ENCODE results near the gene NEUROD2. TPM values are rescaled to one million over a fixed set of nuclear protein-coding genes. Genes with fewer than 3 reads are reported as not detected.
A peak's percentile ranks its signal among the peaks of the same experiment; 100 is the strongest.

The NEUROD2 gene
- total and polyA plus RNA-seq, 9 donors = not detected

DNA sequence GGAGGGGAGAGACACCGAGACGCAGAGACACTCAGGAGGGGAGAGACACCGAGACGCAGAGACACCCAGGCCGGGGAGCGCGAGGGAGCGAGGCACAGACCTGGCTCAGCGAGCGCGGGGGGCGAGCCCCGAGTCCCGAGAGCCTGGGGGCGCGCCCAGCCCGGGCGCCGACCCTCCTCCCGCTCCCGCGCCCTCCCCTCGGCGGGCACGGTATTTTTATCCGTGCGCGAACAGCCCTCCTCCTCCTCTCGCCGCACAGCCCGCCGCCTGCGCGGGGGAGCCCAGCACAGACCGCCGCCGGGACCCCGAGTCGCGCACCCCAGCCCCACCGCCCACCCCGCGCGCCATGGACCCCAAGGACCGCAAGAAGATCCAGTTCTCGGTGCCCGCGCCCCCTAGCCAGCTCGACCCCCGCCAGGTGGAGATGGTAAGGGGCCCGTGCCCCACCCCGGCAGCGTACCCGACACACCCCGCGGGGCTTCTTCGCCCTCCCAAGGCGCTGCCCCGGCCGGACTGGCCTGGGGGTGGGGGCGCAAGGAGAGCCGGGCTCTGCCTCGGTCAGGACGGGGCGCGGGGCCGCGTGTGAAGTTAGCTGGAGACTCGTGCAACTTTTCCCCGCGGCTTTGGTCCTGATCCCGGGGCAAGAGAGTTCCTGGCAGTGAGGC is 19.5 kb upstream of the NEUROD2 start:
- Histone ChIP-seq H3K27ac (no peak overlapping the region), H3K27me3 (no peaks in the 10 kb centered on the region), H3K9me3 (no peaks in the 10 kb centered on the region), H3K4me3 (peak overlapping the region; percentile 26), H3K36me3 (no peaks in the 10 kb centered on the region), H3K4me1 (ENCODE audit: insufficient read depth) (peaks cover 2% of the 10 kb centered on the region)
- intact Hi-C loops (cut with DNase I) = loop anchor here in 2 of 4 donors (5.0 to 10.0 kb wide), 2 partner anchors 82 to 125 kb away; no protein-coding TSS in a partner anchor
- TF ChIP-seq, protein P1, sequence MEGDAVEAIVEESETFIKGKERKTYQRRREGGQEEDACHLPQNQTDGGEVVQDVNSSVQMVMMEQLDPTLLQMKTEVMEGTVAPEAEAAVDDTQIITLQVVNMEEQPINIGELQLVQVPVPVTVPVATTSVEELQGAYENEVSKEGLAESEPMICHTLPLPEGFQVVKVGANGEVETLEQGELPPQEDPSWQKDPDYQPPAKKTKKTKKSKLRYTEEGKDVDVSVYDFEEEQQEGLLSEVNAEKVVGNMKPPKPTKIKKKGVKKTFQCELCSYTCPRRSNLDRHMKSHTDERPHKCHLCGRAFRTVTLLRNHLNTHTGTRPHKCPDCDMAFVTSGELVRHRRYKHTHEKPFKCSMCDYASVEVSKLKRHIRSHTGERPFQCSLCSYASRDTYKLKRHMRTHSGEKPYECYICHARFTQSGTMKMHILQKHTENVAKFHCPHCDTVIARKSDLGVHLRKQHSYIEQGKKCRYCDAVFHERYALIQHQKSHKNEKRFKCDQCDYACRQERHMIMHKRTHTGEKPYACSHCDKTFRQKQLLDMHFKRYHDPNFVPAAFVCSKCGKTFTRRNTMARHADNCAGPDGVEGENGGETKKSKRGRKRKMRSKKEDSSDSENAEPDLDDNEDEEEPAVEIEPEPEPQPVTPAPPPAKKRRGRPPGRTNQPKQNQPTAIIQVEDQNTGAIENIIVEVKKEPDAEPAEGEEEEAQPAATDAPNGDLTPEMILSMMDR (IDR thresholded peaks at IDR 0.05) = no peak
- TF ChIP-seq EP300 (IDR thresholded peaks at IDR 0.05) = no peak
- 0 to 2% (median 1%) methylated on average over 35 to 72 of the region's 72 CpGs for WGBS, 3 donors
- DNase-seq = no peak

DNA sequence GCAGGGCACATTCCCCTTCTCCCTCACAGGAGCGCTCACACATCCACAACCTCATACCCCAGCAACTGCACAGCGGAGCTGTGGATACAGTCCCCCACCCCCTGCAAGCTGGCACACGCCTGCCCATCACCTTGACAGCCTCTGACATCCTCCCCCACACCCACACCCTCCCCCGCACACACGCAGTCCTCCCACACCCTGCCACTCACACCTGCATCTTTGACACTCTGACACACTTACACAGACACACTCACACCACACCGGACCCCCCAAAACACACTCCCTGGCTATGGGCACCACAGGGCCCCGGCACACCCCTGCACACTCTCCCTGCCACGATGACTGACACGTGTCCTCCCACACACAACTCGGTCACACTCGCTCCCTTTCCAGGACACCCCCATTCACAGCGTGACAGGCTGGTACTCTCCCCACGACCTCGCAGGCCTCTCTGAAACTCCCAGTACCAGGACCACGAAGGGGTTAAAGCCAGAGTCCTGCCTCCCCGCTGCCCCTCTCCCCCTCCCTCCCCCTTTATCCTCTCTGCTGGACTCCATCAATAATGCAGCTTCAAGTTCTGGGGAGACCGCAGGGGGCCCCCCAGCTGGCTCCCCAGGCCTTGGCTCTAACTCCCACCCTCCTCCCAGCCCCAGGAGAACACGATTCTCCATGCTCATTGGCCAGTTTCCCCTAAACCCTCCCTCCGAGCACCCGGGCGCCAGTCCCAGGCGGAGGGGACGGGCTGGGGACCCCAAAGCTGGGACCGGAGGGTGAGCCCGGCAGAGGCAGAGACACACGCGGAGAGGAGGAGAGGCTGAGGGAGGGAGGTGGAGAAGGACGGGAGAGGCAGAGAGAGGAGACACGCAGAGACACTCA is 18.7 kb upstream of the NEUROD2 start, which contains the start of gene PPP1R1B:
TSS of gene PPP1R1B (plus strand) at position 782 of the 876 bp plus-strand sequence. CDS start 441 bp downstream, outside the sequence.
- Histone ChIP-seq H3K27me3 (no peaks in the 10 kb centered on the region), H3K4me3 (peak within 1 kb of the TSS; percentile 26)
- intact Hi-C loops (cut with DNase I) = loop anchor here in 2 of 4 donors (5.0 to 10.0 kb wide), 2 partner anchors 82 to 126 kb away; no protein-coding TSS in a partner anchor

DNA sequence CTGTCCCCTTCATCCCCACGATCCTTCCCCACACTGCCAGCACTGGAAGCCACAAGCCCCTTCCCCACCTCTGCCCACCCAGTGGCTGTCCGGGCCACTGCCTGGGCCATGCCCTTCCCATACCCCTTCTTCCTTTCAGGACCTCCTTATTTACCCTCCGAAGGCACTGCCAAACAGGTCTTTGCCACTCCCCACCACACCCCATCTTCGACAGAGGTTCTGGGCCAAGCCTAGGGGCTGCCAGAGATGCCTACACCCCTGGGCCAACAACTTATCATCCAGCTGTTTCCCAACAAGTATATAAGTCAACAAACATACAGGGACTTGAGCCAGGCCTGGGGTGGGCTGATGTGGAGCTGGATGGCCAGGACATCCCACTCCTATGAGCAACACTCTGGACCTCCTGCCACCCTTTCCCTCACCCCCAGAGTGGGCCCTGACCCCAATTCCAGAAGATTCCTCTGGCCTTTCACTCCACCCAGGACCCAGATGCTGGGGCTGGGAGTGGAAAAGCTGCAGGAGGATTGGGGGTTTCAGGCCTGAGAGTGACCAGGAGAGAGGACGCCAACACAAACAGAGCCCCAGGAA is 17.6 kb upstream of the NEUROD2 start:
- H3K27ac ChIP-seq = no peak overlapping the region
- 26 to 41% (median 27%) methylated on average over 5 of the region's 5 CpGs for WGBS, 3 donors
- DNase-seq = no peak
- peaks cover 2% of the 10 kb centered on the region for H3K4me1 ChIP-seq (ENCODE audit: insufficient read depth)
- H3K27me3 ChIP-seq = no peaks in the 10 kb centered on the region
- no peak for TF ChIP-seq POLR2A (IDR thresholded peaks at IDR 0.05)
- TF ChIP-seq, protein P1 (IDR thresholded peaks at IDR 0.05) = no peak
- no peak for TF ChIP-seq EP300 (IDR thresholded peaks at IDR 0.05)
- no peaks in the 10 kb centered on the region for H3K9me3 ChIP-seq
- intact Hi-C loops (cut with DNase I) = loop anchor here in 2 of 4 donors (5.0 to 10.0 kb wide), 2 partner anchors 80 to 127 kb away; no protein-coding TSS in a partner anchor
- no peak overlapping the region for H3K4me3 ChIP-seq
- H3K36me3 ChIP-seq = no peaks in the 10 kb centered on the region

More for the DNA sequence above, 18.7 kb upstream of the NEUROD2 start, which contains the start of gene PPP1R1B:
- Histone ChIP-seq H3K27ac (no peak within 1 kb of the TSS), H3K36me3 (no peaks in the 10 kb centered on the region), H3K4me1 (ENCODE audit: insufficient read depth) (peaks cover 2% of the 10 kb centered on the region), H3K9me3 (no peaks in the 10 kb centered on the region)
- TF ChIP-seq, protein P1 (IDR thresholded peaks at IDR 0.05) = no peak
- no peak for TF ChIP-seq POLR2A (IDR thresholded peaks at IDR 0.05)
- no peak for TF ChIP-seq EP300 (IDR thresholded peaks at IDR 0.05)
- no peak for DNase-seq
- WGBS, 3 donors = 8 to 11% (median 9%) methylated on average over 29 of the region's 29 CpGs

DNA sequence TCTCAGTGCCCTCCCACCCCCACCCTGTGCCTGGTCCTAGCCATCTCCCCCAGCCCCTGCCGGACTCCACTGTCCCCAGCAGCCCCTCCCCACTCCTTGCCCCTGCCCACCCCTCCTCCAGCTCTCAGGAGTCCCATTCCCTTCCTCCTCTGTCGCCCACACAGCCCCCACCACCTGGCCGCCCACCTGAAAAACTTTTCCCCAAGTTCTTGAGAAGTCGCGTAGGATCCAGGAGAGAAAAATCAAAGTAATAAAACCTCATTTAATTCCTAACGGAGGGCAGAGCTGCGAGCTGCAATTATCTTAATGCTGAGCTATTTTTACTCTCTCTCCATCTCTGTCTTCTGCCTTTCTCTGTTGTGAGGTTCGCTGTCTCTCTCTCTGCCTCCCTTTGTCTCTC is 16.6 kb upstream of the NEUROD2 start:
- H3K27ac ChIP-seq = no peak overlapping the region
- TF ChIP-seq, protein P1 (IDR thresholded peaks at IDR 0.05) = no peak
- TF ChIP-seq POLR2A (IDR thresholded peaks at IDR 0.05) = no peak
- no peak for TF ChIP-seq EP300 (IDR thresholded peaks at IDR 0.05)
- no peak for DNase-seq
- H3K9me3 ChIP-seq = no peaks in the 10 kb centered on the region
- no peaks in the 10 kb centered on the region for H3K27me3 ChIP-seq
- H3K4me1 ChIP-seq (ENCODE audit: insufficient read depth) = peaks cover 2% of the 10 kb centered on the region
- intact Hi-C loops (cut with DNase I) = loop anchor here (5.0 to 10.0 kb wide), 4 partner anchors 43 to 128 kb away; partner anchors contain the start of genes PNMT (in 1 of the 4) and TCAP (in 1 of the 4)
- no peaks in the 10 kb centered on the region for H3K36me3 ChIP-seq
- H3K4me3 ChIP-seq = no peak overlapping the region
- 63 to 68% (median 66%) methylated on average over 8 of the region's 8 CpGs for WGBS, 3 donors
